LHCN-M2 (cell line): ENCODE data around the gene ERVK3-1. TPM values are rescaled to one million over a fixed set of nuclear protein-coding genes. Genes with fewer than 3 reads are reported as not detected.

Experiments used
- DNase-seq: peaks from one replicate; pipeline ENCODE4 v3.0.0-alpha.2; 2012; ENCODE audit warnings: low read depth
- total RNA-seq: library from RNA; depleted of rRNA; stranded (reverse); fragments of >200 nt; gene quantifications from 2 replicates; pipeline ENCODE4 v1.2.3, GENCODE V29; 2014; rRNA removed

ERVK3-1 gene
- total RNA-seq, 1 experiment from 2014 or later, result 59.9 TPM

DNA sequence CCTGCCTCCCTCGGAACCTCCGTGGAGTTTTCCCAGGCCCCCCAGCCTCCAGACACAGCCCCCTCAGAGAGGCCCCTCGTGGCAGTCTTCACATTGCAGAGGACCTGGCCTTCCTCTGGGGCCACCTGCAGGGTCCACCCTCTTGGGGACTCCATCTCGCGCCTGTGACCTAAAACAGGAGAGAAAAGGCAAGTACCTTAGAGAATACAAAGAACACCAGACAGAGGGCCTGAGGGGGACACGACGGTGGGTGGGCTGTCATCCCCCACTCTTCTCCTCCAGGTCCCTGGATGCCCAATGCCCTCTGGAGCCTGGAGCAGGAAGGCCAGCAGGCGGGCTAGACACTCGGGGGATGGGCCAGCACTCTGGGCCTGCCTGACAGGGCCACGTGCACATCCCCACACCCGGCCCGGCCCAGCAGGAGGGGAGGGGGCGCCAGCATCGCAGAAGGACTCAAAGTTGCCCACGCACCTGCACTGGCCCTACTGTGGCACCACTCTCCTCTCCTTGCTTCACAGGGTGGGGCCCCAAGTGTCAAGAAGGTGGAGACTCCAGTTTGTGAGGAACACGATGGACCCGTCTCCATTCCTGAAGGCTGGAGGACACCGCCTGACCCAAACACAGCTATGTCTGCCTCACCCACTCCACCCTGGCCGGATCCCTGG, 52.4 kb downstream of the ERVK3-1 start:
- DNase-seq, result no peak

- DNase-seq, result peak; percentile 54
Measured at GRCh38 chr19:58361900-58362271, 56.7 kb downstream of the ERVK3-1 start.

- DNase-seq, result peak; percentile 93
Measured at GRCh38 chr19:58362272-58362994, 57.3 kb downstream of the ERVK3-1 start, which contains the start of gene ZNF497. TSS of gene ZNF497 (minus strand) at chr19:58362751. CDS start at chr19:58357635, 5,116 bp downstream.

GRCh38 chr19:58364146-58364545, 59.0 kb downstream of the ERVK3-1 start:
- no peak for DNase-seq

Other genes starting within 250 kb of the ERVK3-1 start
- gene ZNF135, start 246.1 kb upstream of the ERVK3-1 start, total RNA-seq, result 0.83 and 1.4 TPM in 2 replicates
- gene ZSCAN18, start 207.1 kb upstream of the ERVK3-1 start, total RNA-seq, result 57.6 and 59.5 TPM in 2 replicates
- gene ZNF329, start 154.6 kb upstream of the ERVK3-1 start, total RNA-seq, result 10.5 and 11.8 TPM in 2 replicates
- gene ZNF274, start 122.3 kb upstream of the ERVK3-1 start, total RNA-seq, result 12.2 and 12.7 TPM in 2 replicates
- gene ZNF544, start 76.5 kb upstream of the ERVK3-1 start, total RNA-seq, result 43.8 and 49.2 TPM in 2 replicates
- gene ZNF8, start 26.4 kb upstream of the ERVK3-1 start, total RNA-seq, result 4.5 and 6.2 TPM in 2 replicates
- 2.6 and 3.5 TPM in 2 replicates for gene ZSCAN22, start 21.6 kb downstream of the ERVK3-1 start, total RNA-seq
- gene A1BG, start 48.1 kb downstream of the ERVK3-1 start, total RNA-seq, result 27.7 and 62.6 TPM in 2 replicates
- gene ZNF497, start 57.4 kb downstream of the ERVK3-1 start, total RNA-seq, result 1.1 TPM in 2 replicates
- 4.6 and 6.0 TPM in 2 replicates for gene ZNF837, start 75.7 kb downstream of the ERVK3-1 start, total RNA-seq
- gene RPS5, start 81.9 kb downstream of the ERVK3-1 start, total RNA-seq, result 1,719 and 2,296 TPM in 2 replicates
- gene RNF225, start 90.3 kb downstream of the ERVK3-1 start, total RNA-seq, result 0.29 TPM in 1 of 2 replicates, not detected in the other
- 16.5 and 18.8 TPM in 2 replicates for gene ZNF584, start 103.3 kb downstream of the ERVK3-1 start, total RNA-seq
- 5.3 and 5.7 TPM in 2 replicates for gene ZNF132, start 134.8 kb downstream of the ERVK3-1 start, total RNA-seq
- 7.8 and 8.6 TPM in 2 replicates for gene ZNF324B, start 146.2 kb downstream of the ERVK3-1 start, total RNA-seq
- gene ZNF324, start 161.7 kb downstream of the ERVK3-1 start, total RNA-seq, result 14.9 and 15.5 TPM in 2 replicates
- gene ZNF446, start 171.0 kb downstream of the ERVK3-1 start, total RNA-seq, result 17.1 and 19.6 TPM in 2 replicates
- 2.7 and 9.9 TPM in 2 replicates for gene SLC27A5, start 206.6 kb downstream of the ERVK3-1 start, total RNA-seq
- 9.2 and 10.1 TPM in 2 replicates for gene ZBTB45, start 214.4 kb downstream of the ERVK3-1 start, total RNA-seq
- gene TRIM28, start 238.7 kb downstream of the ERVK3-1 start, total RNA-seq, result 413 and 418 TPM in 2 replicates
- gene CHMP2A, start 249.7 kb downstream of the ERVK3-1 start, total RNA-seq, result 84.8 and 125 TPM in 2 replicates